Activated T-cell treated with anti-CD3 and anti-CD28 coated beads, Interleukin-2, amount 50 U/mL, for 48 hours (primary cell): ENCODE measurements around the gene MMP21.

ENCODE experiments used
- DNase-seq, 2 experiments: peaks; one replicate each; pipeline ENCODE4 v3.0.0-alpha.2; 2020

Gene MMP21

DNA sequence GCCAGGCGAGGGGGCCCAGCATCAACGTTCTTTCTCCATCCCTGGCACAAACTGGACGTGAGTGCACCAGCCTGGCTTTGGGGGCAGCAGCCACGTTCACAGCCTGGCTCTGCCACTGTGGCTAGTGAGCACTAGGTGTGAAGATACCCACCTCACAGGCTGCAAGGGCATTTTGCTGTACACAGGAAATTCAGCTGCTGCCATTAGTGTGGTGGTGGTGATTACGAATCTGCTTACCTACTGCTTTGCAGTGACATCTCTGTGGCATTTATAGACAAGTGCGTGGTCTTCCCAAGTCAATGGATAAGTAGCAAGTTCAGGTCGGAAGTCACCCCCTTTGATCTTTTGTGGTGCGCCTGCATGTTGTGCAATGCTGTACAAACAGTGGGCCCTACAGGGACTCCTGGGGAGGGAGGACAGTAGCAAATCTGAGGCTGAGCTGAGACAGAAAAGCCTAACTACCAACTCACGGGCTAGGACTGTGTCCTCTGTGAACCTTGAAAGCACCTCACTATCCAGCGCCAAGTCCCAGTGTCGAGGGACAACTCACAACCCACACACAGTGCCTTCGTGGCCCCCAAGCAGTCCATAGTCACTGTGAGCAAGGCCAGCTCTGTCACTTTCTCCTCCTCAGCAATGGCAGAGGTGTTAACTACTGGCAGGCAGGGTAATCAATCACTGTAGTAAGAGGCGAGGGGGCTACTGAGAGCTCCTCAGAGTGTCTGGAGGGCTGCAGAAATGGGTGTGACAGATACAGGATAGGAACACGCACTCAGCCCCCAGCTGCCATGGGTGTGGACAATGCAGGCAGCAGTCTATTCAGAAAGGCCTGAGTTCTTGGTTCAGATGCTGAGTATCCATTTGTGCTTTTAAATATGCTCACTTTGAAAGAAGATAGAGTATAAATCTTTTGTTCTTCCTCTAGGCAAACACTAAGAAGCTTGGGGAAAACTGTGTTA, 17.0 kb upstream of the MMP21 start:
- DNase-seq = no peak

DNA sequence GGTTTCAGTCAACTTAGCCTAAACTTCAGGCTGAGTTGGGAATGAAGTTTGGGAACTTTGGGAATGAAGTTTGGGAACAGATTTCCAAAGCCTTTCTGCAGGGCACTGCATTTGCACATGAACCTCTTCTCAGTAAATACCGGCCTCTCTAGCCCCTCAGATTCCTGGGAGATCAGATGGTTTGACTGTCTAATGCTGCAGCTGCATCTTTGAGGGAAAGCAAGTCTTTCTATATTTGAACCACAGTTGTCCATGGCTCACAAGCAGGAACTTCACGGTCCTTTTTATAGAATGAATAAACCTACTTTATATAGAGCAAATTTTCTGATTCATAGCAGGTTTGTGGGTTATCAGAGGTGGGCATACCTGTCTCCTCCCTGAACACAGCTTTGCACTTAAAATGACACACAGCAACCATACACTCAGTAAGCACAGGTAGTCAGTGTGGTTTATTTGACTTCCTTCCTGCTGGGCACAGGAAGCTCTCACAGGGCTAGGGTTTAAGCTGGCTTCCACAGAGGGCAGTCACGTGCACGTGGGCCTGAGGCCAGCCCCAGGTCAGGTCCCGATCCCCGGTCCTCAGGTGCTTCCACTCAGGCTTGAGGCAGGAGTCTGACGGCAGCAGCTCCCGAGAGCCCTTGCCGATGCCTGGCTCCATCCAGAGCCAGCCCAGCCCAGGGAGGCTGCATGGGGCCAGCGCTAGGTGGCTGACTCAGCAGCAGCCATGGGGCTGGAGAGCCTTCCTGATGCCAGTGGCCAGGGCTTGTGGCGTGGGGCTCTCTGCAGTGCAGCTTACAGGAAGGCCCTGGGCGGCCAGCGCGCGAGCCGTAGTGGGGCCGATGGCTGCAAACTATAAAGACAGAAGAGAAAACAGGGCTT, 12.8 kb upstream of the MMP21 start:
- DNase-seq = no peak

DNA sequence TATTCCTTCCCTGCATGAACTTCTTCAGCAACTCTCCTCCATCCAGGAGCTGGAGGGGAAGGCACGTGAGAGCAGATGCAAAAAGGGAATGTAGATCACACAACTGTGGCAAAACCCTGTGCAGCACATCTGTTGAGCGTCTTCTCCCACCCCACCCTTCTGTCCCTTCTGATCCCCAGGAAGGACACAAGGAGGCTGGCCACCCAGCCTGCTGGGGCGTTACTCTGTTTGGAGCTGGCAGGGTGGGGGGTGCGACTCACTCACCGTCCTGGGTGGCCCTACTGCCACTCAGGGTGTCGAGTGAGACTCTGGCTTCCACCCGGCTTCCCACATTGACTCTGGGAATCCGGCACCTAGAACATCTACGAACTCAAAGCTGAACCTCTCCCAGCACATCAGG, 10.2 kb upstream of the MMP21 start:
- no peak for DNase-seq

DNA sequence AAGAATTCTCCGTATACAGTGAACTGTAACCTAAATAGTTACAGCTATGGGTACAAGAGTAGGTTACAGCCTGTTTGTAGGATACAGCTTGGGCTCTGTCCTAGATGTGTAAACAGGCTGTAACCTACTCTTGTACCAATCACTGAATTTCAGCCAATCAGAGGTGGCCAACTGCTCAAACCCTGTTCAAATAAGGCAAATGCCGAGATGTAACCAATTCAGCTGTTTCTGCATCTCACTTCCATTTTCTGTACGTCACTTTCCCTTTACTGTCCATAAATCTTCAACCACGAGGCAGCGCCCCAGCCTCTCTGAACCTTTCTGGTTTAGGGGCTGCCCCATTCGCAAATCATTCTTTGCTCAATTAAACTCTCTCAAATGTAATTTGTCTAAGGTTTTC, 8.3 kb upstream of the MMP21 start:
- DNase-seq = no peak

DNA sequence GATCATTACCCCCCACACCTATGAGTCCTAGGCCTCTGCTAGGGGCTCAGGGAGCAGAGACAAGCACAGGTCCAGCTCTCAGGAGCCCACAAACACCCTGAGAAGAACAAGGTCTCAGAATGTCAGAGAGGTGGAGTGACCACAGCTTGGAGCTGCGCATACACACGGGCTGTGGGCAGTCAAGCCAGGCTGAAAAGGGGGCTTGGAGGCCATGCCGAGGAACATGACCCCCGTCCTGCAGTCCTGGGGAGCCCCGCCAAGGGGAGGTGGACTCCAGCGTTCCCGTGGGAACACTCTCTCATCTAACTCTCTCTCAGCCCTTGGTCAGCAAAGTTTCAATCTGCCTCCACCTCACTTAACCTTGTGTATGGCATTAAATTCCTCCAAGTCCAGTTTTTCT, 7.8 kb upstream of the MMP21 start:
- no peak for DNase-seq

DNA sequence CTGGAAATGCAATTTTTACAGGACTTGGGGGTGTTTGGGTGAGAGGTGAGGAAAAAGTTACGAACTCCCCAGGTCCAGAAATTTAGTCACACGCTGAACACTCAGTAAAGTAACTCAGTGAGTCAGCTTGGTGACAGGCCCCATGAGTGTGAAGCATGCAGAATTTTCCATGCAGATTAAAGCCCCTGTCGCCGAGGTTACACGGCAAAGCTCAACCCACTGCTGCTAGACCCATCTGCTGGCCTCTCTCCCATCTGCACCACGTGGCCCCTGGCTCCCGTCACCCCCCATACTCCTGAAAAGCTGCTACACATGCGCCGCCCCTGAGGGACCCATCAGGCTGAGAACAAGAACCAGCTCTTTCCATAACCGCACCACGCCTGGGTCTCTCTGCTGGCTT, 7.0 kb upstream of the MMP21 start:
- no peak for DNase-seq

DNA sequence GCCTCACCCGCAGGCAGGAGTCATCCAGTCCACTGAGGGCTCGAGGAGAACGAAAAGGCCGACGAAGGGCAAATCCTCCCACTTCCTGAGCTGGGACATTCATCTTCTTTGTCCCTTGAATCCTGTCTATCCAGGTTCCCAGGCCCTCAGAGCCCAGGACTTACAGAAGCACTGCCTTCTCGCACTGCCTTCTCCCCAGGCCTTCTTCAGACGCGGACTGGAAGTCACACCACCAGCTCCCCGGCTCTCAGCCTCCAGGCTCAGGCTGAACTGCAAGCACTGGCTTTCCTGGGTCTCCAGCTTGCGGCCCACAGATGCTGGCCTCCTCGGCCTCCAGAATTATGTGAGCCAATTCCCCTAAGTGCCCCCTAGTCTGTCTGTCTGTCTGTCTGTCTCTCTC, 6.4 kb upstream of the MMP21 start:
- no peak for DNase-seq

DNA sequence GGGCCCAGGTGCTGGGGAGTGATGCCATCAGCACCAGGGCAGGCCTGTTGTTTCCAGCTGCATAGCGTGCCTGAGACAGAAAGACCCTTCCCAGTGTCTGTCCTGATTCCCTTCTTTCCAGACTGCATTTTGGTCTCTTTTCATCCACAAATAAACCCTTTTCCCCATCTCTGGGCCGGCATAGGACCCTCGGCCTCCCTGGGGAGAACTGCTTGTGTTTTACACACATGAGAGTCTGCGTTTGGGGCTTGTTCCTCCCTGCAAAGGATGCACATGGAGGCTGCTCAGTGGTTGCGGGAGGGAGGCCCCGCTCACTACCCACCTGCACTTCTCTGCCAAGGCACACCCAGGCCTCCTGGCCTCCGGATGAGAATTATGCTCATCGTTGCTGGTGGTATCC, 5.8 kb upstream of the MMP21 start:
- DNase-seq = no peak

DNA sequence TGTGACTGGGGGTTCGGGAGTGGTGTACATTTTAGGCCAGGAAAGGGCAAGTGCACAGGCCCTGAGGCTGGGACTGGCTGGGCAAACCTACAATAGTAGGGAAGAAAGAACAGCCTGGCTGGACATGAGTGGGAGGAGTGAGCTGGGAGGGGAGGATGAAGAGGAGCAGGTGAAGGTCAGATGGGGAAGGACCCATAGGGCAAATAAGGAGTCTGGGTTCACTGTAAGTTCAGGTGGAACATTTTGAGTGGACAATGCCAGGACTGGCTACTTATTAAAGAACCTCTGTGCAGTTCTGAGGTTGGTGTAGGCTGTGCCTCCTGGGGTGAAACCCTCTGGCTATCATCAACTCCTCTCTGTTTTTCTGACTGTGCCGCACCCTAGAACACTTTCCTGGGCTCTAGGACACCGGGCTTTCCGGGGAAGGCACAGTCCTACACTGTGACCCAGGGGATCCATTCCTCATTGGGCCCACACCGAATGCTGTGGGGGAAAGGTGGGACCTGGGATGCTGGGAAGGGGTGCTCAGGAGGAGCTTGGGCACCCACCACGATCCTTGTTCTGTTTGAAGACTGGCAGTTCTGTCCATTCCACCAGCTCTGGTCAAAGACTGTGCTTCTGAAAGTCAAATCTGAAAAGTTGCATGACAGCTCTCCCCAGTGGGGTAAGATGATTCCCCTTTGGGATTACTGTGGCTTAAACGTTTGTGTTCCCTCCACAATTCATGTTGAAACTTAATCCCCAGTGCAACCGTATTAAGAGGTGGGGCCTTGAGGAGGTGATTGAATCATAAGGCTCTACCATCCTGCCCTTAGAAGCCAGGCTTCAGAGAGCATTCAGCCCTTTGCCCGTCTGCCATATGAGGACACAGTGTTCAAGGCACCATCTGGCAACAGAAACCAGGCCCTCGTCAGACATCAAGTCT, 4.0 kb upstream of the MMP21 start:
- DNase-seq = no peak

DNA sequence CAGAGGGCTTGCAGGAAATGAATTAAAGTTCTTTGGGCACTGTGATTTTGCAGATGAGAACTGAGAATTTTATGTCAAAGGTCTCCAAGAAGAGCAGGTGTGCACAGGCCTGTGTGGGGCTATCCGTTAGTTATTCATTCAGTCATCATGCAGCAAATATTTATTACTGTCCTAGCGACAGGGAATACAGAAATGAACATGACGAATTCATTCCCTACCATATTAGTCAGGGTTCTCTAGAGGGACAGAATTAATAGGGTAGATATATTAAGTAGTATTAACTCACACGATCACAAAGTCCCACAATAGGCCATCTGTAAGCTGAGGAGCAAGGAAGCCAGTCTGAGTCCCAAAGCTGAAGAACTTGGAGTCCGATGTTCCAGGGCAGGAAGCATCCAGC, 2.9 kb upstream of the MMP21 start:
- DNase-seq = no peak

DNA sequence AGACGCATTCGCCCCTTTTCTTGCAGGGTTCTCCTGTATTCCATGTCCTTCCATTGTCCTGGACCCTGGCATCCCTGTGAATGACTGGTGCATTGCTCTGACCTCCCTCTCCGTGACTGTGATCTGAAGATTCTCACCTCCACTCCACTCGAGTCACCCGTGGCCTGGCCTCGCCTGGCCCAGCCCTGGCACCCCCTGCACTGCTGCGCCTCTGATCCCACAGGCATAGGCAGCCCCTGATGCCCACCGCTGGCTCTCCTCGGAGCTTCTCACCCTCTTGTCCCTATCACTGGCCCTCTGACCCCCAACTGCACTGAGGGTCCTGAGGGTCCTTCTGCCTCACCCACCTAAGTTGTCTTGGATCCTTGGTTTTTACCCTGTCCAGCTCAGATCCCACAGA, 2.2 kb upstream of the MMP21 start:
- DNase-seq = no peak

DNA sequence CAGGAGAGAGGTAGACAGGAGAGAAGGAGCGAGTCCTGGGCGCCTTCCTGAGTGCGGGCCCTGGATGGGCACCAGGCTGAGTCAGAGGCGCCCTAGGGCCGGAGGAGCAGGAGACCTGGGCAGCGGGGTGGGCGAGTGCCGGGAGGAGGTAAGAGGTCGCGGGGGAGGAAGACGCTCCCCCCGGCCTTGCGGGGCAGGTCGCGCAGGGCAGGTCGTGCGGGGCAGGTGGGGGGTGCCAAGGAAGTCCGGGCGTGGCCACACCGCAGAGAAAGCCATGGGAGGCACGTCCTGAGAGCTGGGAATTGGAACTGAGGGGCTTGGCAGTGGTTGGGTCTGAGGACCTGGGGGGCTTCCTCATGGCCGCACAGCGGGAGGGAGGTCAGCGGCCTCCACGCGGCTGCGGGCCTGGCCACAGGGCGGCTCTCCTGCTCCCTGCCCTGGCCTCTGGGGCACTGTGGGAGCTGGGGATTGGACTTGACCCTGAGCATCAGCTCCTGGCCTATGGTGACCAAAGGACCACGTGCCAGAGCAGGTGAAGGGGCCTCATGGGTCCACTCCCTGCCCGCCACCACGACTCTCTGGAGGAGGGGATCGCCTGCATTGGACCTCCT, 935 bp downstream of the MMP21 start:
- DNase-seq = no peak

DNA sequence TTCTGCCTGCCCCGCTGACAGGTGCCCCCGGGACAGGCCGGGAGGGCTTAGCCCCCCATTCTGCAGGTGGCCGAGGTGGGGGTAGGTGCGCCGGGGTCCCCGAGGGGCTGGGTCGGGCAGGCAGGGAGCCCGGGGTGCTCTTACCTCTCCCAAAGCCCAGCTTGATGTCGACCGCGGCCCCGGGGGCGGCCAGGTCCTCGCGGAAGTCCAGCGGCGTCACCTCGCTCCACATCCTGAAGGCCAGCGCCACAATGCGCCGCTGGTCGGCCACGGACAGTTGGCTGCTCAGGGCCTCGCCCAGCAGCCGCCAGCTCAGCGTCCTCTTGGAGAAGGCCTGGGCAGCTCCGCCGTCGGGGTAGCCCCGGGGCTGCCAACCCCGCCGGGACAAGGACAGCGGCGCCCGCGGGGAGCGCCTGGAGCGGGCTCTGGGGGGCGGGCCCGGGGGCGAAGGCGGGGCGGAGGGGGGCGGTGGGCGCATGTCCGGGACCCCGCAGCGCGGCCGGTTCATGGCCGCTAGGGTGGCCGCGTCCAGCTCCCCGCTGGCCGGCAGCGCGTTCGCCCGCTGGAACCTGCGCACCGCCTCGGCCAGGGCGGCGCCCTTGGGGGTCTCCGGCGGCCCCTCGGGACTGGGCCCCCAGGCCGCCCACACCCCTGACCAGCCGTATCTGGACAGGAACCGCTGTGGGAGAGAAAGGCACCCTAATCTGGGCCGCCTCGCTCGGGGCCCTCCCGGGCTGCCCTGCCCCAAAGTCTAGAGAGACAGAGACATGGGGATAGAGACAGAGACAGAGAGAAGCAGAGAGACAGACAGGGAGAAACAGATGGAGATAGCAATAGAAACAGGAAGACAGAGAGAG, 1.7 kb downstream of the MMP21 start:
- no peak for DNase-seq

DNA sequence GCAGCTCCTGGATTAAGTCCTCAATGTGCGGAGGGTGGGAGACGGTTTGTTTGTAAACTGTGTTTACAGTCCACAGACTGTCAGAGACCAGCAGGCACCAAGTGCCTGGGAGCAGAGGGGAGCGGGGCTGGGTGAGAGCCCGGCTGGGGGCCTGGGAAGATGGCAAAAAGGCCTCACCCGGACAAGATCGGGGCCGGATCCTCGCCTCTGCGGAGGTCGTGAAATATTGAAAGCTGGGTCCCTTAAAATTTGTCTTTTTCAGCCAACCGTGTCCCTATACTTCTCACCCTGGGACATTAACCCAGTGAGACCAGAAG, 2.8 kb downstream of the MMP21 start:
- no peak for DNase-seq

DNA sequence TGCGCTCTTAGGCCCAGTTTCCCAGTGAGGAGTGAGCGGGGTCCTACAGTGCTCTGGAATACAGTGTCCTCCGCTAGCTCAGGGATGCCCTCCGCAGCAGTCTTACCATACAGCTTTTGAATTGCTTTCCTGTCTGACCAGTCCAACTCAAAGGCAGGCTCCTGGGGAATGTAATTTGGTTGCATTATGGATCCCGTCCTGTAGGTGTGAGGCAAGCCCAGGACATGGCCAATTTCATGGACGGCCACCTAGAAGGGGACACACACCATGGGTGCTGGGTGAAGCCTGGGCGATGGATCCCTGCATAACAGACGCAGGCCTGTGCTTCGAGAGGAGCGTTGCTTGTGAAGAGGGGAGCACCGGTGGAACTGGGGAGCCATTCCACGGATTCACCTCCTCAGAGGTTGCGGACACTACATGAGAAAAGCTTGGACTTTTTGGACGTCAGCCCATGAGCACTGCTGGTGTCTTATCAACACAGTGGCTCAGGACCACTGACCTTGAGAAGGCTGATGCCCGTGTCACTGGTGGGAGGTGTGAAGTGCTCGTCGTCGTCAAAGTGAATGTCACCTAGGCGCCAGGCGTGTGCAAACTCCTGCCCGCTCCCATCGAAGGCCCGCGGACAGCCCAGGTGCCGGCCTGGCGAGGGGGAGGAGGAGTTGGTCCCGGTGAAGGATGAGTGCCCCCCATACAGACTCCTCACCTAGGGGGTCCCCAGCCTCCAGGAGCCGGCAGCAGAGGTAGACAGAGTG, 3.3 kb downstream of the MMP21 start:
- no peak for DNase-seq

DNA sequence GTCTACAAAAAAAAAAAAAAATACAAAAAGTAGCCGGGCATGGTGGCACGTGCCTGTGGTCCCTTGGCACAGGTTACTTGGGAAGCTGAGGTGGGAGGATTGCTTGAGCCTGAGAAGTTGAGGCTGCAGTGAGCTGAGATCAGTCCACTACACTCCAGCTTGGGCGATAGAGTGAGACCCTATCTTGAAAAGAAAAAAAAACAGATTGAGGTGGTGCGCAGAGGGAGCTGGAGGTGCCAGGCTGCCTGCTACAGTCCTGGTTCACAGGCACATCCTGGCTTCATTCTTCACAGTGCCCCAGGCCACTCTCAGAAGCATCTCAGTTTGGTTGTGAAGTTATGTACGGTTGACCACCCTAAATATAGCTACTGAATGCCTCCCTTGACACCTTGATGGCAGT, 4.8 kb downstream of the MMP21 start:
- no peak for DNase-seq

DNA sequence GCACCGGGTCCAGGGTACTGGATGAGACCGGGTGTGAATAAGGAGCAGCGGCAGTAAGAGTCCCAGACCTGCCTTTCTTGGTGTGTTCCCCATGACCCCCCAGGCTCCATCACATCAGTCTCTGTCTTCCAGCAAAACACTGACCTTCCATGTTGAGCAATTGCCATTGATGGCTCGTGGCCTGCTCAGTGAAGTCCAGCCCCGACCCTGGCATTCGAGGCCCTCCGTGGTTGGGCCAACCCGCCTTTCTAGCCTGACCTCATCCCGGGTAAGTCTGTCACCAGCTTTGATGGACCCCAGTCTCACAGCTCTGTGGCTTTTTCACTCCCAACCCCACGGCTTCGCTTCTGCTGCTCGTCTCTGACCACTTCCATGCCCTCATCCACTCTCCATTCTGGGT, 6.4 kb downstream of the MMP21 start:
- DNase-seq = no peak

DNA sequence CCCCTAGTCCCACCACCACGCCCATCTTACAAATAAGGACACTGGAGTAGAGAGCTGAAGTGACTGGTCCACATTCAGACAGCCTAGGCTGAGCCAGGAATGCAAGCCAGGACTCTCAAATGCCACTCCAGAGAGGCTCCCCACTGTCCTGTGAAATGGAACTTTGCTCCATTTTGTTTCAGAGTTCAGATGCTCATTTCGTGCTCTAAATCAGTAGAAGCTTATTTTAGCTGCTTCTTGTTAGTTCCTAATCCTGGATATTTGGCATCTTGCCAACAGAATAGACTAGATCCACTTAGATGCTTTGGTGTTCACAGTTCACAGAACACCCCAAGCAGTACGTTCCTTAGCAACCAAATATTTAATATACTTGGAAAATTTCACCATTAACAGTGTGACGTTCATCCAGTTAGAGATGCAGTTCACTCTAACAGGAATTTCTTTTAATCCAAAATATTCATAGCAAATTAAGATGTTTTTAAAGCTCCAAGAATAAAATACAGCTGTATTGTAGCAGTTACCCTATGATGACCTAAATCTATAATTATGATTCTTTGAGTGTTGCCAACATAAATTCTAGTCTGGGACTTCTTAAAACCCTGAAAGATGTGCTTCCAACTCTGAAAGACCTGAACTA, 7.3 kb downstream of the MMP21 start:
- DNase-seq = no peak

DNA sequence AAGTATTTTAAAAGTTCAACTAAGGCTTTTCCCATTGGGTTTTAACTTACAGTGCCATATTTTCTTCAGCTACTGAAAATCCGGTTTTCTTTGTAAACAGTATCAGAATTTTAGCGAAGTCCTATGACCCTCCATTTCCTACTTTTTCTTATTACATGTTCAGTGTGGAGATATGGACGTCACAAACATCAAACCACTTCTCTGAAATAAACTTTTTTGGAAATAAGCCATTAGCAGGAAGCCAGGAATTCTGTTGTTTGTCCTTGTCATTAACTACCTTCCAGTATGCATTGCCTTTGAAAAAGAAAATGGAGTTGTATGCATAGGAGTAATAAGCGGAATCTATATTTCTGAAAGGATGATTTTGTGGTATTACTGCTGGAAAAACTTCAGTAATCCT, 9.1 kb downstream of the MMP21 start:
- no peak for DNase-seq

DNA sequence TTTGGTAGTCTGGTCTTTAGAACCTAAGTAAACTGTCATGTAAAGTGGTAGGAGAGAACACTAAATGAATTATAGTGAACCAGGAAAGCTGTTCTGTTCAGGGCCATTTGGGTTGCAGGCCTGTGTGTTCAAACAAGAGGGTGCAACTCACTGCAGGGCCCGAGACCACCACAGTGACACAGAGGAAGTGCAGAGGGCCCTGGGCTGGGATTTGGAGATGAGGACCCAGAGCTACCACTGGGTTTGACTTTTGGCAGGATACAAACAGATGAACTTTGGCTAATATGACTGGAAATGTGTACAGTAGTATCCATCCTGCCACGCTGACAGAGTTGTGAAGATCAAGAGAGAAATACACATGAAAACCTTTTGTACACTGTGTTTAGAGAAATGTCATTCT, 9.8 kb downstream of the MMP21 start:
- no peak for DNase-seq
